Effector CD4-positive, alpha-beta T cell (primary cell): ENCODE measurements around the gene CCND2.

Experiments
- DNase-seq: peaks from one replicate; pipeline ENCODE4 v3.0.0-alpha.2; 2020

CCND2 gene

GRCh38 chr12:4277857-4278256 lies 4.3 kb downstream of the CCND2 start:
- DNase-seq: no peak

GRCh38 chr12:4278329-4279197 lies 5.0 kb downstream of the CCND2 start:
- DNase-seq: no peak

DNA sequence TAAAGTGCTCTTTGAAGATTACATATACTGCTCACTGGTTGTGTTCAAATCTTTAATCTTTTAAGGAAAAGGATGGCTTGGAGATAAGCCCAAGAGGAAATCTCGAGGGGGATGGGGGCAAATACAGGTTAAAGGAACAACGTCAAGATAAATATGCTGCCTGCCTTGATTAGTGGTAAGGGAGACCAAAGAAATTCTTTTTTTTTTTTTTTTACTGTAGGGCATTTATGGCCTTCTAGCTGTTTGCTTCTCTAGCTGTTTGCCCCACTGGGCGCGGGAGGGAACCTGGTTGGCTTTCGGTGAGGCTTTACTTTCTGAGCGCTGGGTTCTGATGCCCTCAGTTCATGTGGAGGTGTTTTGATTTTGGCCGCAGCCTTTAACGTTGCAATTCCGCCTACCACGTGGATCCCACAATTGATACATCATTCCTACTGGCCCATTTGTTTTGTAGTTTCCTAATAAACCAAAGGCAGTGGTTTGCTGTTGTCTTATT lies 5.7 kb downstream of the CCND2 start:
- DNase-seq: no peak

DNA sequence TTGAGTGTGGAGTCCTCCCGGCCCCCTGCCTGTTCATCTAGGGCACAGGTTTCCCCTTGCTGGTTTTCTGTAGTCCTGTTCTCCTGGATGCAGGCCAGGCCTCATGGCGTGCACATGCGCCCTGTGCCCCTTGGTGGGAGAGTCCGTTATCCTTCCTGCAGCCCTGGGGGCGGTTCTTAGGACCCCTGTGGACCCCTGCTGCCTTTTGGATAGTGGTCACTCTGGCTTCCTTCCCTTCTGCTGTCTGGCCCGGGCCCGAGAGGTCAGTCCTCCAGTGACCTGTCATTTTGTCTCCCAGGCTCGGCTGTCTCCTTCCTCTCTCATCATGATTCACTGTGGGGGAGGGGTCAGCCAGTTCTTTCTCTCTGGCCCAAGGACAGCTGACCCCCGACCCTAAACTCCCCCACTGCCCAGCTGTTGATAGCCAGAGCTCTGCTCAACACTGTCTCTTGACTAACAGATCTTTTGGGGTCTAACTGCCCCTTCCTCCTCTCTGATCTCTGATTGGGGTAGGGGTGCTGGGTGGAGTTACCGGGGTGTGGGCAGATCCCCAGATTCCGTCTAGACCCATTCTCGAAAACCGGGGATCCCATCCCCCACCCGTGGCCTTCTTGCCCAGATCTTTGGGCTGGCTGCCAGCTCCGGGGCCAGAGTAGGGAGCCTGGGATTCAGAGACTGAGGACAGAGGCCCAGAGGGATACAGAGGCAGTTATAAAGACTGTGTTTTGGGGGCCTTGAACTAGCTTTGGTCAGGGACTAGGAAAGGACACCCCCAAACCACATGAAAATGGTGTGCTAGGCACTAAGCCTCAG lies 7.0 kb downstream of the CCND2 start:
- DNase-seq: no peak

DNA sequence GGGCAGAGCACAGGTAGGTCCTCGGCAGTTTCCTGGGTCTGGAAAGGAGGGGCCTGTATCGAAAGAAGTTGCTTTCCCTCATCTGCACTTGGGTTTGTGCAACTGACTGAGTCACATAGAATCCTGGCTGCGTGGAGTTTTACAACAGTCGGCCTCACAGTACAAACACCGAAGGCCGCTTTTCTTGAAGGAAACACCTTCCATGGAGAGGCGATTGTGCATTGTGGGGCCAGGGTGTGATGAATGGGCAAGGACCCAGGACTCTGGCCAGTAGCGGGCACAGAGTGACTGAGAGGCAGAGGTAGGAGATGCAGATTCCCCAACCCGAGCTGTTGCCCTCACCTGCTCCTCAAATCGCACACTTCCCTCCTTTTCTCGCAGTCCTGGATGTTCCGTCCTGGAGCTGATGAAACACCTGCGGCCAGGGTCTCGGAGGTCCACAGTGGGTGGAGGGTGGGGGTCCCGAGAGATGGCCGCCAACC lies 7.7 kb downstream of the CCND2 start:
- no peak for DNase-seq

- no peak for DNase-seq
These were observed 8.7 kb downstream of the CCND2 start for GRCh38 chr12:4282103-4282891.

DNA sequence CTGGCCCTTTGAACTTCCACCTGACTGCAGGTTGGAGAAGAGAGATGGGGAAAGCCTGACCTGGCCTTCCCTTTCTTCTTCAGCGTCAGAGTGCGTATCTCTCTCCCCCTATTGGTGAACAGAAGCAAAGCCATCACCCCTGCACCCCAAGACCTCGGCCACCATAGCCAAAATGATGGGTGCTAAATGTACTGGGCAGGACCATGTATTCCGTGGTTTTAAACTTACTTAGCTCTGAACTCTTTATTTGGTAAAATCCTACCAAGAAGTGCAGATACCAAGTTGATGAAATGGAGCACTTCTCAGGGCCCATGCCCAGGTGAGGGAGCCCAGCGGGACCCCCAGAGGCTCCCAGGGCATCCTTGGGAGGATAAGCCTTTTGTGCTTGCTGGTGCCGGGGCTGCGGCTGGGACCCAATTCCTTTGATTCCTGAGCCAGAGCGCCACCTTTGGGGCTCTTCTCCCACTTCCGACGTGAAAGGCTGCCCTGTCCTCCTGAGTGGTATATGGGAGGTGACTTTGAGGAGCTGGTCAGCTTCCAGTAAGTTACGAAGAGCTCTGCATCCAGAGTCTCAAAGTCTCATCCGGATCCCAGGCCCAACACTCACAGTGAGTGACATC lies 9.4 kb downstream of the CCND2 start:
- DNase-seq: no peak

- no peak for DNase-seq
These were observed 10.1 kb downstream of the CCND2 start for GRCh38 chr12:4283512-4284255.

GRCh38 chr12:4284306-4284705 lies 10.7 kb downstream of the CCND2 start:
- DNase-seq: no peak

DNA sequence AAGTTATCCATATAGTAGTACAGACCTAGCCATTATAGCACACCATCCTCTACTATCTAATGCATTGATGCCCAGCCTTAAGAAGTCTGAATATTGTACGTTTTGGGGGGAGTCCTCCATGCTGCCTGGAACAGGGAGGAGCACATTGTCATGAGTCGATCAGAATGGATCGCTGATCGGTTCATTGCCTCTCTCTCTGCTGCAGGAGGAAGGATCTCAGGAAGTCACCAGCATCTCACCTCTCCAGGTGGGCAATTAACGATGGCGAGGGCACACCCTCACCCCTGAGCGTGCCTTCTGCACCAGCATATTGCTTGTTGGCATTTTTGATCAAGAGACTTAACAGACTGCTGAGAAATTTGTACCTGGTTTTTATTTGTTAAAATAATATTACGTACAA lies 11.5 kb downstream of the CCND2 start:
- DNase-seq: no peak

- no peak for DNase-seq
These were observed 12.7 kb downstream of the CCND2 start for GRCh38 chr12:4286228-4286627.

GRCh38 chr12:4286771-4287317 lies 13.3 kb downstream of the CCND2 start:
- DNase-seq: no peak

- no peak for DNase-seq
These were observed 14.0 kb downstream of the CCND2 start for GRCh38 chr12:4287325-4288211.

GRCh38 chr12:4288296-4289131 lies 15.0 kb downstream of the CCND2 start:
- DNase-seq: no peak

DNA sequence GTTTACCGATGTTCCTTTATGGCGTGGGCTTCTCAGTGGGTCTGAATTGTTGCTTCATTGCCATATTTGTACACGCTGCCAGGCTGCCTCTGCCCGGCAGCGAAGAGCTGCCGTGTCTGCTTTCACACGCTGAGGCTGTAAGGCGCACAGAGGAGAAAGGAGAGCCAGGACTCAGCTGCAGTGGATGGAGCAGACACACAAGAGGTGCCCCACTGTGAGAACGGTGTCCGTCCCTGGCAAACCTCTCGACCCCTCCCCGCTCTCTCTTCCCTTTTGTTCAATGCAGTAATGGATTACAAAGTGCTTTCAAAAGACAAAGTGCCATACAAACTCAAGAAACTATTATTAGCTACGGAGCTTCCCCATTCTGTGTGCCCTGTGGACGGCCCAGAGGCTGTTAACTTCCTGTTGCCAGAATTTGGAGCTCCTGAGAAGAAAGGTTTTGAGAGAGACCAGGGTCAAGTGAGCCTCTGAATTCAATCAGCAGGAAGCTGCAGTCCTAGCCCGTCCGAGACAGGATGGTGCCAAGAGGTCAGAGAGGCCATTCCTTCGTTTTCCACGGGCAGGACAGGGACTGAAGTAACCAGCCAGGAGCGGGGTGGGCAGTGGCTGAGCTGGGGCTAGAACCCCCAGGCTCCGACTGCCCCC lies 15.8 kb downstream of the CCND2 start:
- DNase-seq: no peak

DNA sequence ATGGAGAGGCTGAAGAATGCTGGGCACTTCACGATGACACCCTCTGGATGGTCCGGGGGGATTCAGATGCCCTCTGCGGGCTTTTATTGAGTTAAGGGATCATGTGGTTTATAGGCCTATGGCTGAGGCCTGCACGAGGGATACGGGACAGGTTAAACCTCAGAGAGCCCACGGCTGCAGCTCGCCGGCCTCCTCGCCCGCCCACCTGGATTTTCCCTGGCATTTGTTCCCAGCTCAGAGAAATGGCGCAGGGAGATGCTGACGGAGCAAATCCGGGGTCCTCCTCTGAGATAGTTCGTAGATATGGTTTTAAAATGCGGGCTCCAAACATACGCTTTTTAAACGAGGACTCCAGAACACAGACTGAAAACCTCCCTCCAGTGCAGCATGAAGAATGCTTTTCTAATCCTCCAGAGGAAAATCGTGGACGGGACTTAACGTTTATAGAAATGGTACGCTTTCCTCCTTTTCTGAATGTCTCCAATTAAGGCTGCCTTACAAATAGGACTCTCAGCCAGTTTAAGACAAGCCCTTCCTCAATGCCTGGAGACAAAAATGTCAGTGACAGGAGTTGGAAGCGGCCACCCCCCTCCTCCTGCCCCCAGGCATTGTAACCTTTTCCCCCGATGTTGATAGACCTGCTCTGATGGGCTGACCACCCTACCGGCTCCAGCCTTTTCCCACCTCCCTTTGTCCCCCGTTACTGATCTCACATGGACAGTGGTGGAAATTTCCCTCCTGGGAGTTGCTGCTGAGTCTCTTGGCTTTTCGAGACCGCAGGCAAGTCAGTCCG lies 16.6 kb downstream of the CCND2 start:
- no peak for DNase-seq

DNA sequence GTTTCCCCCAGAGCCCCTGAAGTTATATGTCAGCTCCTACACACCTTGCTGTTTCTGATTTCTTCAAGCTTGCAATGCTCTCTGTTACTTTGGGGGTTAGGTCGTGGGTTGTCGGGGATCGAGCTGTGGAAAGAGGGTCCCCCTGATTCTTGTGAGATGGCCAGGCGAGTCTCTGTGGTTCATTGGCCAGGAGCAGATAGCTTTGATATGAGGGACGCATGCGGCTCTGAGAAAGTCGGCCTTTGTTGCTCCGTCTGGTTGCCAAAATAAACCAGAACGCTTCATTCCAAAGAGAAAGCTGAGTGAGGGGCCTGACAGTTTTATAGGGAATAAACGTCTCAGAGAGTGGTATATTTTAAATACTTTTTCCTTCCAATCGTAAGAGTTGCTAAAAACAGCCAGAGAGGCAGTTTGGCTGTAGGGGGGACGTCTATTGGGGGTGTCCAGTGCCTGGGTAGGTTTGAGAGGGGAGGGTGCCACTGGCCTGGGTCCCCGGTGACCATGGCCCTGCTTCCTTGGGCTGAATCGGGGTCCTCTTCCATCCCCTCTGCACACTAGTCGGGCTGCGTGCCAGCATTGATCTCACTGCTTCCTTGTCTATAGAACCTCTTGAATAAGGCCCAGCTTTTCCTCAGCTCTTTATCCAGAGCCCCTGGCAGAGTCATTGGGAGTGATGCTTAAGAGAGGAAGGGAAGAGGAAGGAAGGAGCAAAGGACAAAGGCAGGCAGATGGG lies 18.9 kb downstream of the CCND2 start:
- DNase-seq: no peak
